Hematopoietic multipotent progenitor cell treated with erythropoietin and hydrocortisone succinate and interleukin-3 and kit ligand, for 17 days (in vitro differentiated cells): ENCODE results near the gene OSCP1.

ENCODE experiments used
- DNase-seq: peaks from one replicate; pipeline ENCODE4 v3.0.0-alpha.2; 2015; ENCODE audit warnings: low spot score

The OSCP1 gene

GRCh38 chr1:36475341-36475740 is 25.1 kb upstream of the OSCP1 start:
- DNase-seq = no peak

- DNase-seq = no peak
Measured at GRCh38 chr1:36472656-36473055, 22.4 kb upstream of the OSCP1 start.

GRCh38 chr1:36471830-36472641 is 21.8 kb upstream of the OSCP1 start:
- DNase-seq = no peak

GRCh38 chr1:36469163-36469562 is 18.9 kb upstream of the OSCP1 start:
- no peak for DNase-seq

GRCh38 chr1:36467700-36468455 is 17.6 kb upstream of the OSCP1 start:
- no peak for DNase-seq

DNA sequence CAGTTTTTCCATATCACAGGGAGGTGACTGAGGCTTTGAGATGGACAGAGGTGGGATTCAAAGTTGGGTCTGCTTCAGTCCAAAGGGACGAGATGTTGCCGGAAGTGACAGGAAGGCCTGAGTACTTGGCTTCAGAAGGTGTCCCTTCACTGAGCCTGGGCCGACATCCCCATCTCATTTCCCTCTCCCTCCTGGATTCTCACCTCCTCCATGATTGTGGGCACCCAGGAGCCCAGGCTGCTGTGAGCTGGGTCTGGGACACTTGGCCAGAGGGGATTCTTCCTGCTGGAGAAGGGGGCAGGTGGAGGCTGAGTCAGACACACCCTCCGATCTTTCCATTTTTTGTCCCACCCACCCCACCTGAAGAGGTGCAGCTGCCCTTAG is 16.8 kb upstream of the OSCP1 start:
- DNase-seq = no peak

DNA sequence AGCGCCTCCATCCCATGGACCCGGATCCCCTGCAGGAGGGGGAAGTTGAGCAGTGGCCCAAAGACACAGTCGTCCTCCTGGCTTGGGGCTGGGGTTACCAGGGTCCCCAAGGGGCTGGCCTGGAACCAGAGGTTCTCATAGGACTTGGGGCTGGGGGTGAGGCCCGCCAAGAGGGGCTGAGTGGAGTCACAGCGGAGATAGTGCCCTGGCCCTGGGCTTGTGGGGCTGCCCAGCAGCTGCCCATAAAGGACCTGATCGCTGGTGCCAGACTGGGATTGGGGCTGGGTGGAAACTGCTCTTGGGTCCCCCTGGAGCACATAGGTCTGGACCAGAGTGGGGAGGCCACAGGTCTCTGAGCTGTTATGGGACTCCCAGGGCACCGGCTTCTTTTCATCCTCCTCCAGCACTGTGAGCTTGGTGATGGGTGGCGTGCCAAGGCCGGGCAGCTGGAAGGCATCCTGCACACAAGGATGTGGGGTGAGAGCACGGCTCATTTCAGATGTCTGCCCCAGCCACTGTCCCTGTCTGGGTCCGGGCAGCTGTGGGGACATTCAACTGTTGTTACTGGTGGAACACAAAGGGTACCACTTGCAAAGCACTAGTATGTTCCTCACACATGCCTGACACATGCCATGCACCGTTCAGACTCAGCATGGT is 16.2 kb upstream of the OSCP1 start:
- no peak for DNase-seq

DNA sequence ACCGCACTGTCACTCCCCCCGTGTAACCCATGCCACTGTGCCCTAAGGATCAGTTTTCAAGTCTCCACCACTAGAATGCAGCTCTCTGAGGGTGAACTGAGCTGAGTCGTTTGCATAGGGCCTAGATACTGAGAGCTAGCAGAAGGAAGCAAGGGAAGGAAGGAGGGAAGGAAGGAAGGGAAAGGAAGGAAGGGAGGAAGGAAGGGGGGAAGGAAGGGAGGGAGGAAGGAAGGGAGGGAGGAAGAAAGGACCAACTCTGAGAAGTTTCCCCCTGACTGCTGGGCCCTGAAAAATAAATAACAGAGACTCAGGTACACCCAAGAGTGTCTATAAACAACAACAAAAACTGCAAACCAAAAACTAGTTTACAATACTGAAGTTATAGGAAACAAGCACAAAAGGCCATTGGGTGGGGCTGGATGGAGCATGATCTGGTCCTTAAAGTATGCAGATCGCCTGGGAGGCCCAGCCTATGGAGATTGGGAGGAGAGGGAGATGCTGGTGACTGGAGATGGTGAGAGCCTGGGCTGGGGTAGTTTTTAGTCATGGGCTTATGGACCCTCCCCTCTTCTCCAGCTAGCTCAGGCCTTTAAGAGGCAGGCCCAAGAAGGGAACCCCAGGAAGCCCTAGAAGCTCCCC is 15.6 kb upstream of the OSCP1 start:
- DNase-seq = no peak

- DNase-seq = no peak
Measured at GRCh38 chr1:36464605-36465393, 14.5 kb upstream of the OSCP1 start.

- peak; percentile 94 for DNase-seq
Measured at GRCh38 chr1:36463803-36464604, 13.8 kb upstream of the OSCP1 start, which contains the start of gene MRPS15. MRPS15 (minus strand) TSS chr1:36464384; CDS start chr1:36464275, 109 bp downstream.

- no peak for DNase-seq
Measured at GRCh38 chr1:36463463-36463802, 13.2 kb upstream of the OSCP1 start.

- no peak for DNase-seq
Measured at GRCh38 chr1:36458910-36459309, 8.7 kb upstream of the OSCP1 start.

GRCh38 chr1:36457691-36458090 is 7.4 kb upstream of the OSCP1 start:
- DNase-seq = no peak

DNA sequence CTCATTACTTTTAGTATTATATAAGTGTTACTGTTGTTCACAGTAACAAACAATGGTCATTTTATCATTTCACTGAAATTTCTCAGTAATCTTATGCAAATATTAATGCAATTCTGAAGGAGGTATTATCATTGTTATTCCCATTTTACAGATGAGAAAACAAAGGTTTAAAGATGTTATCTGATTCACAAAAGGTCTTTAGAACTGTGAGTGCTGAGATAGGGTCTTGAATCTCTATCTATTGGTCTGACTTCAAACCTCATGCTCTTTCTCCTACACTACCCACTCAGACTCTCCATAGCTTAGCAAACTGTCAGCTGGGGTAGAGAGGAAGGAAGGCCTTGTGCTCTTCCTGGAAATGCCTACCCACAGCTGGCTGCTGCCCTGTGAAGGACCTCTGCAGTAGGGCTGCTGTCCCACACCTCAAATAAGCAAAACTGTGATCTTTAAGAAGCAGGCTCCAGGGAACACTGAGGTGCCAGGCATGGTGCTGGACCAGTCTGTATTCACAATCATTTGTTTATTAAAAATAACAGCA is 6.2 kb upstream of the OSCP1 start:
- no peak for DNase-seq

DNA sequence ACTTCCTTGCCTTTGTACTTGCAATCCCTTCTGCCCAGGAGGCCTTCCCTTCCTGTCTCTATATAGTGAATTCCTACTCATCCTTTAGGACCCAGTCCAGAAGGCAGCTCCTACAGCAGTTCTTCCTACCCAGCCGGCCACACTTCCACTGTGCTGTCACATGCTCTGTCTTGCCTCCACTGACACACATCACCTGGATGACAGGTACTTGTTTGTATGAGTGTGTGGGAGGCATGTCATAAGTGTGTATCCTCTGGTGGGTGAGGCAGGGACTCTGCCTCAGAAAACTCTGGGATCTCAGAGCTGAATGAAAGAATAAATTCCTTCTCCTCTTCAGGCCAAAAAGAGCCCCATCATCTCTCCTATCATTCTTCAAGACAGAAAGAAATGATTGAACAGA is 5.1 kb upstream of the OSCP1 start:
- no peak for DNase-seq

- DNase-seq = no peak
Measured at GRCh38 chr1:36453600-36454388, 3.5 kb upstream of the OSCP1 start.

DNA sequence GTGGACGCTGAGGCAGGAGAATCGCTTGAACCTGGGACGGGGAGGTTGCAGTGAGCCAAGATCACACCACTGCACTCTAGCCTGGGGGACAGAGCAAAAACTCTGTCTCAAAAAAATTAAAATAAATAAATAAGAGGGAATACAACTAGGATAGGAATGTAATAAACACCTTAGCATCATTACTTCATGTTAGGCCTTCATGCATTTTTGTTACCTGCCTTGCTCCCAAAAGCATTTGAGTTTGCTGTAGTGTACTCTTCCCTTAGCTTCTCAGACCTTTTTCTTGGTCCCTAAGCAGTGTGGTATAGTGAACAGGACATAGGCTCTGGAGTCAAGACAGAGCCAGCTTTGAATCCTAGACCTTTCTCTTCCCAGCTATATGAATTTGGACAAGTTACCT is 2.8 kb upstream of the OSCP1 start:
- no peak for DNase-seq

DNA sequence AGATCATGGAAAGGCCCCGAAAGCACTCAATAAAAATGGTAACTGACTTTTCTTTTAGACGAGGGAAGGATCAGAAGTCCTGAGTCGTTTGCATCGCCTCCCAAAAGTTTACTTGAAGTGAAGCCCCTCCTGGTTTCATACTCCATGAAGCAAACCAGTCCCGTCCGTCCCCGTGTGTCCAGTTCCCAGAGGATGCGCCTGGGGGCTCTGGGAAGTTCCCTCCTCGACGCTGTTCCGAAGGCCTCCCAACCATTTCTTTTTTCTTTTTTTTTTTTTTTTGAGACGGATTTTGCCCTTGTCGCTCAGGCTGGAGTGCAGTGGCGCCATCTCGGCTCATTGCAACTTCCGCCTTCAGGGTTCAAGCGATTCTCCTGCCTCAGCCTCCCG is 661 bp upstream of the OSCP1 start:
- no peak for DNase-seq

DNA sequence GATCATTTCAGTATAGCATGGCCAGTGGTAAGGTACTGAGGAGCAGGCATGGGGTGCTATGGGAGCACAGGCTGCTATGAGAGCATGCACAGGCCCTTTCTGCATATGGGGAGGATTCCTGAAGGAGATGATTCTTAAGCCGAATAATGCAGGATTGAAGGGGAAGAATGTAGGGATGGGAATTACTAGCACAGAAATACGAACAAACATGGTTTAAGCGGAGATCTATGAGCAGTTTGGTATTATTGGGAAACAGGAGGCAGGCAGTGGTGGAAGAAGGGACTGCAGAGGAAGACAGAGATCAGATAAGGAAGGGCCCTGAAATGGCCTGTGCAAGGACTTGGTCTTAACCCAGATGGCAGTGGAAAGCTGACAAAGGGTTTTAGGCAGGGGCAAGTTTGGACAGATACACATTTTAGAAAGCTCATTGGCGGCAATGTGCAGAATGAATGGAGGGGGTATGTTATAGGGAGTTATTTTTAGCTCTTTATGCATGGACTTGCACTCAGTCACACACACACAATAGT is 1.7 kb downstream of the OSCP1 start:
- DNase-seq = no peak

DNA sequence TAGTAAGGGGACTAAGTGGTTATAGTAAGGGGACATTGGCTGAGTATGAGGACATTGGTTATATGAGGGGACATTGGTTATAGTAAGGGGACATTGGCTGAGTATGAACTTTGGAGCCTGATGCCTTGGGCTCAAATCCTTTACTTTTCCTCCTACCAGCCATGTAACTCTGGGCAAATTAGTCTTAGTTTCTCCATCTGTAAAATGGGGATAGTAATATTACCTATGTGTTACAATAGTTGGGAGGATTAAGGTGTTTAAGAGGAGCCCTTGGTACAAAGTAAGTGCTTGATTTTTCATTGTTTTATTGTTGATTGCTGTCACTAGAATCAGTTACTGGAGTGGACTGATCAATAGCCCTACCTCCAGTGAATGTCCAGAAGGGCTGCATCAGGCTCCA is 2.8 kb downstream of the OSCP1 start:
- DNase-seq = no peak
